Measurements from ENCODE around the gene OTOF.

Gene OTOF

GRCh38 chr2:26435106-26435505 is 42.8 kb downstream of the OTOF start:
- DNase-seq (ENCODE audit: low spot score in 2 of 2), result no peak
- no peak for ATAC-seq
- Mint-ChIP-seq H3K27ac (no peak overlapping the region), H3K4me3 (no peak overlapping the region), H3K9me3 (no peaks in the 10 kb centered on the region), H3K4me1 (no peaks in the 10 kb centered on the region), H3K36me3 (no peaks in the 10 kb centered on the region)

GRCh38 chr2:26432859-26433258 is 45.1 kb downstream of the OTOF start:
- ATAC-seq (no peak), DNase-seq (ENCODE audit: low spot score in 2 of 2) (no peak)
- Mint-ChIP-seq H3K4me3 (no peak overlapping the region), H3K27ac (no peak overlapping the region), H3K36me3 (no peaks in the 10 kb centered on the region), H3K9me3 (no peaks in the 10 kb centered on the region), H3K4me1 (no peaks in the 10 kb centered on the region)

DNA sequence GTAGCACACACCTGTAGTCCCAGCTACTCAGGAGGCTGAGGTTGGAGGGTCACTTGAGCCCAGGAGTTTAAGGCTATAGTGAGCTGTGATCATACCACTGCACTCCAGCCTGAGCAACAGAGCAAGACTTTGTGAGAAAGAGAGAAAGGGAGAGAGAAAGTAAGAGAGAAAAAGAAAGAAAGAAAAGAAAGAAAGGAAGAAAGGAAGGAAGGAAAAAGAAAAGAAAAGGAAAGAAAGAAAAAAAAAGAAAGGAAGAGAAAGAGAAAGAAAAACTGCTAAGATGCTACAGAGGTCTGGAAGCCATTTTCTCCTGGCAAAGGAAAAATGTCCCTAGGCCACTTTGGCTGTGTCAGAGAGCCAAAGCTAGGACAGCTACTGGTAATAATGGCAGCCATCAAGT is 45.6 kb downstream of the OTOF start:
- ATAC-seq (no peak), DNase-seq (ENCODE audit: low spot score in 2 of 2) (no peak)
- H3K27ac Mint-ChIP-seq, result no peak overlapping the region
- H3K4me3 Mint-ChIP-seq, result no peak overlapping the region
- no peaks in the 10 kb centered on the region for H3K9me3 Mint-ChIP-seq
- H3K36me3 Mint-ChIP-seq, result no peaks in the 10 kb centered on the region
- no peaks in the 10 kb centered on the region for H3K4me1 Mint-ChIP-seq

- H3K4me1 Mint-ChIP-seq, result no peaks in the 10 kb centered on the region
- DNase-seq (ENCODE audit: low spot score in 2 of 2), result no peak
- H3K9me3 Mint-ChIP-seq, result no peaks in the 10 kb centered on the region
- H3K4me3 Mint-ChIP-seq, result no peak overlapping the region
- ATAC-seq, result no peak
- no peak overlapping the region for H3K27ac Mint-ChIP-seq
- no peaks in the 10 kb centered on the region for H3K36me3 Mint-ChIP-seq
Measured at GRCh38 chr2:26430826-26431225, 47.1 kb downstream of the OTOF start.

- Mint-ChIP-seq H3K4me1 (no peaks in the 10 kb centered on the region), H3K27ac (no peak overlapping the region), H3K9me3 (no peaks in the 10 kb centered on the region), H3K36me3 (no peaks in the 10 kb centered on the region), H3K4me3 (no peak overlapping the region)
- ATAC-seq (no peak), DNase-seq (ENCODE audit: low spot score in 2 of 2) (no peak)
Measured at GRCh38 chr2:26429779-26430578, 47.9 kb downstream of the OTOF start.

GRCh38 chr2:26428846-26429245 is 49.1 kb downstream of the OTOF start:
- H3K9me3 Mint-ChIP-seq, result no peaks in the 10 kb centered on the region
- ATAC-seq (no peak), DNase-seq (ENCODE audit: low spot score in 2 of 2) (no peak)
- no peak overlapping the region for H3K27ac Mint-ChIP-seq
- H3K4me3 Mint-ChIP-seq, result no peak overlapping the region
- no peaks in the 10 kb centered on the region for H3K4me1 Mint-ChIP-seq
- H3K36me3 Mint-ChIP-seq, result no peaks in the 10 kb centered on the region

DNA sequence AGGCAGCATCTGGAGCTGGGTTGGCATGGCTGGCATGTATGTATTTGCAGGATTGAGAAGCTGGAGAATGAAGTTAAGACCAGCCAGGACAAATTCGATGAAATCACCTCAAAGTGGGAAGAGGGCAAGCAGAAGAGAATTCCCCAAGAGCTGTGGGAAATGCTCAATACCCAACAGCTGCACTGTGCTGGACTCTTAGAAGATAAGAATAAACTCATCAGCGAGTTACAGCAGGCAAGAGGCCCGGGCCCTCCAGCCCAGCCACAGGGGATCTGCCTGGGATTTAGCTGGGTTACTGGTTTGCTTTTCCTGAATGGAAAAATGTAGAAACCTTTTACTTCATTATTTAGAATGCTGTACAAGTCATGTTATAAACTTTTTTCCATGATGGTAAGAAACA is 53.7 kb downstream of the OTOF start:
- no peak for ATAC-seq
- Mint-ChIP-seq H3K36me3 (no peaks in the 10 kb centered on the region), H3K4me1 (no peaks in the 10 kb centered on the region), H3K4me3 (no peak overlapping the region), H3K9me3 (no peaks in the 10 kb centered on the region), H3K27ac (no peak overlapping the region)
- no peak for DNase-seq (ENCODE audit: low spot score in 2 of 2)

DNA sequence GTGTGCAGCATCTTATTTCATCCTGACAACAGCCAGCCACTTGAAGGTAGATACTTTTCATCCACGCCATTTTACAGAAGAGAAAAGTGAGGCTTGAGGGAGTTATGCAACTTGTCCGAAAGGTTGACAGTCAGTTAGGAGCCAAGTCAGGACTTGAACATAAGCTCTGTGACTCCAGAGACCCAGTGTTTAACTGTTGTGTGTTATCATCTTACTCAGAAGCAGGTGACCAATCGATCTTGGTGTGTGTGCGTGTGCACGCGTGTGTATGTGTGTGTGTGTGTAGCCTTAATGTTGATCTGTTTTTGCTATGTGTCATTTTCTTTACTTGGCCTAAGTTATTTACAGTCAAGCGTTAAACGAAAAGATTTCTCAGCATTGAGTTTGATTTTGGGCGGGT is 54.2 kb downstream of the OTOF start:
- Mint-ChIP-seq H3K36me3 (no peaks in the 10 kb centered on the region), H3K27ac (no peak overlapping the region), H3K4me1 (no peaks in the 10 kb centered on the region), H3K4me3 (no peak overlapping the region), H3K9me3 (no peaks in the 10 kb centered on the region)
- ATAC-seq (no peak), DNase-seq (ENCODE audit: low spot score in 2 of 2) (no peak)

DNA sequence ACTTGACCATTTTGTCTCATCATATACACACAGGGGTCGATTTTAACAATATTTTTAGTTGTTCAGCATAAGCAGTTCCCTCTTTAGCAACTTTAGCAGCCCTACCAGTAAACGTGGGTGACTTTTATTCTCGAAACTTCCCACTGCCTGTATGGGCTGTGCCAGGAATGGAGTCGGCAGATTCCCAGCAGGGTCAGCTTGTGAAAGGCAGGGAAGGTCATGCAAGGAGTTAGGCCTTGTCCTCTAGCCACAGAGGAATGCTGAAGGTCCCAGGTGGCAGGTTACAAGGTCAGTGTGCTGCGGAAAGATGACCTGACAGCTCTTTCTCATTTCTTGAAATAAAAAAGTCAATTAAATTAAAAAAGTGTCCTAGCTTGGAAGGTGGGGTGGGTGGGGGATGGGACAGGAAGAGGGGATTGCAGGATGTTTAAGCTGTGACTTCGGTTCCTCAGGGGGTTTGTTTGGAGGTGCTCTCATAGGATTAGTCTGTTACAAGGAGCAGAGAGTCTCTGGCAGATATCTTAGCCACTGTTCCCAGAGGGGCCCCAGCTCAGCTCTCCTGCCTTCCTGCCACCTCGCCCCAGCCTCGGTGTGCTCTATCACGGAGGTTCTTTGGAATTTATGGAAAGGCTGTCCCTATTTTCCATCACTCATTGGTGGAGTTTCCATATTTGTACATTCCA is 54.8 kb downstream of the OTOF start:
- H3K9me3 Mint-ChIP-seq, result no peaks in the 10 kb centered on the region
- no peak overlapping the region for H3K27ac Mint-ChIP-seq
- DNase-seq (ENCODE audit: low spot score in 2 of 2) (no peak), ATAC-seq (no peak)
- H3K4me3 Mint-ChIP-seq, result no peak overlapping the region
- no peaks in the 10 kb centered on the region for H3K4me1 Mint-ChIP-seq
- H3K36me3 Mint-ChIP-seq, result no peaks in the 10 kb centered on the region

DNA sequence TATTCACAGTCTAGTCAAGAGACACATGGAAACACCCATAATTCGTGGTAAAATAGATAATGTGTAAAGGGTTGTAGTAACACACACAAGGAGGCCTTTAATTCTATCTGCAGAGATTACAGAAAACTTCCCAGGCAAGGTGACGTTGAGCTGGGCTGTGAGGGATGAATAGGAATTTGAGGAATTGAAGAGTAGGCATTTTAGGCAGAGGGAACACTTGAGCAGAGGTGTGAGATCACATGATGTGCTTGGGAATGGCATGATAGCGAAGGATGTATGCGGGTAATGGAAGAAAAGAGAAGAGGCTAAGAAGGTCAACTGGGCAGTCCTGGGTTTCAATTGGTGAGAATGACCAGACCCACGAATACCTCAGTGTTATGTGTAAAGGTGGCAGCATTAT is 56.0 kb downstream of the OTOF start:
- Mint-ChIP-seq H3K36me3 (no peaks in the 10 kb centered on the region), H3K9me3 (no peaks in the 10 kb centered on the region), H3K4me1 (no peaks in the 10 kb centered on the region), H3K27ac (no peak overlapping the region), H3K4me3 (no peak overlapping the region)
- ATAC-seq (no peak), DNase-seq (ENCODE audit: low spot score in 2 of 2) (no peak)

DNA sequence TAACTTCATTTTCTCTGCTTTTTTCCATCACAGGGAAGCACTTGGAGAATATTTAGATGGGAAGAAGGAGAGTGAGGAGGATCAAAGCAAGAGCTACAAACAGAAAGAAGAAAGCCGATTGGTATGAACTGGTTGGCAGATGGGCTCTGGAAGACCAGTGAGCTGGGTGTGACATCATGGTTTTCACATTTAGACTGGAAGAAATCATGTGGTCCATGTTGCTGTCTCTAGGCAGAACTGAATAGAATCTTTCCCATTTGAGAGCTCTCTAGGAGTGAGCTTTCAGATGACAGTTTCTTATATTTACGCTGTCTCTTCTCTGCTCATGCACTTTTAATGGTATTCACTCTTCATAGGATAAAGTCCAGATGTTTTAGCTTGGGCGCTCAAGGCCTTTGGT is 63.6 kb downstream of the OTOF start:
- no peaks in the 10 kb centered on the region for H3K36me3 Mint-ChIP-seq
- no peak overlapping the region for H3K4me3 Mint-ChIP-seq
- H3K4me1 Mint-ChIP-seq, result peaks cover 9% of the 10 kb centered on the region
- H3K27ac Mint-ChIP-seq, result no peak overlapping the region
- no peaks in the 10 kb centered on the region for H3K9me3 Mint-ChIP-seq
- ATAC-seq (no peak), DNase-seq (ENCODE audit: low spot score in 2 of 2) (no peak)

DNA sequence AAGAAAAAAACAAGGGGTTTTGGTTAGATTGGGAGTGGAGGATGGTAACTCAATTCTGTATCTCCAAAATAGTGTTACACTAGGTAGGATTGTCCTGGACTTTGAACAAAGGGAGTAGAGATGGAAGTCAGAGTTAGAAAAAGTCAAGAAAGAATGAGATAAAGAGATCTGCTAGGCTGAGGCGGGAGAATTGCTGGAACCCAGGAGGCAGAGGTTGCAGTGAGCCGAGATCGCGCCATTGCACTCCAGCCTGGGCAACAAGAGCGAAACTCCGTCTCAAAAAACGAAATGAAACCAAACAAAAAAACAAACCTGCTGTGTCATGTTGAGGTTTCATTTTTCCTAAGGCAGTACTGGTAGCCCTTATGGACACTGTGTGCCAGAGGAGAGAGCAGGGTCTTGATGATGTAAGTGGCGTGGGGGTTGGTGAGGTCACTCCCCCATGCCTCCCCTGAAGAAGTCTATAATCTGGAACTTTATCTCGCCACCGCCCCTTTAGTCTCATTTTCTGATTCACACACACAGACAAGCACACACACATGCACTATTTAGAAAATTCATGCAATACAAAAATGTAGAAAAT is 65.7 kb downstream of the OTOF start:
- ATAC-seq (peak; percentile 78), DNase-seq (ENCODE audit: low spot score in 2 of 2) (no peak)
- no peaks in the 10 kb centered on the region for H3K9me3 Mint-ChIP-seq
- peak overlapping the region; percentile 30 for H3K4me3 Mint-ChIP-seq
- no peaks in the 10 kb centered on the region for H3K36me3 Mint-ChIP-seq
- peak overlapping the region; percentile 2 for H3K27ac Mint-ChIP-seq
- peaks cover 9% of the 10 kb centered on the region for H3K4me1 Mint-ChIP-seq

DNA sequence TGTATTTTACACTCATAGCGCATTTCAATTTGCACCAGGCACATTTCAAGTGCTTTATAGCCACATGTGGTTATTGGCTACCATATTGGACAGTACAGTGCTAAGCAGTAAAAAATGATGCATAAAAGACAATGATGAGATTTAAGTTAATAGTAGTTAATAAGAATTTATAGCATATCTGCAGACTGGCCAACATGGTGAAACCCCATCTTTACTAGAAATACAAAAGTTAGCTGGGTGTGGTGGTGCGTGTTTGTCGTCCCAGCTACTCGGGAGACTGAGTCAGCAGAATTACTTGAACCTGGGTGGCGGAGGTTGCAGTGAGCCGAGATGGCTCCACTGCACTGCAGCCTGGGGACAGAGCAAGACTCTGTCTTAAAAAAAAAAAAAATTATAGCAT is 66.5 kb downstream of the OTOF start:
- Mint-ChIP-seq H3K27ac (peak overlapping the region; percentile 2), H3K4me1 (peaks cover 9% of the 10 kb centered on the region), H3K9me3 (no peaks in the 10 kb centered on the region), H3K36me3 (no peaks in the 10 kb centered on the region), H3K4me3 (peak overlapping the region; percentile 30)
- no peak for DNase-seq (ENCODE audit: low spot score in 2 of 2)
- no peak for ATAC-seq

DNA sequence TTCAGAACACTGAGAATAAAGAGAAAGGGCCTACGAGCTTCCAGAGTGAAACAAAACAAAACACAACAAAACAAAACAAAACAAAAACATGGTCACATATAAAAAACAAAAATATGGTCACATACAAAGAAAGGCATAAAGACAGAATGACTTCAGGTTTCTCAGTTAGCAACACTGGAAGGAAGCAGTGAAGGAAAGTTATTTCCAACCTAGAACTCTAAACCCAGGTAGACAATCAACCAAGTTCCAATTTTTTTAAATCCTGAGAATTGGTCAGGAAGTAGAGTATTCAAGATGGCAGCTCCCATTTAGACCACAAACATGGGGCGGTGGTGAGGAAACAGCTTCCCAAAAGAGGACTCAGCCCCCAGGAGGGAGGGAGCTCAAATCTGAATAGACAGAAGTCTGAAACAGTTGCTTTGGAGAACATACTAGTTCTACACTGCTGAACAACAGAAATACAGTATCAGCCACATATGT is 67.1 kb downstream of the OTOF start:
- Mint-ChIP-seq H3K9me3 (no peaks in the 10 kb centered on the region), H3K36me3 (no peaks in the 10 kb centered on the region), H3K27ac (no peak overlapping the region), H3K4me3 (no peak overlapping the region), H3K4me1 (peaks cover 9% of the 10 kb centered on the region)
- ATAC-seq, result no peak
- DNase-seq (ENCODE audit: low spot score in 2 of 2), result no peak

GRCh38 chr2:26409785-26410184 is 68.1 kb downstream of the OTOF start:
- Mint-ChIP-seq H3K36me3 (no peaks in the 10 kb centered on the region), H3K4me3 (no peak overlapping the region), H3K4me1 (peaks cover 9% of the 10 kb centered on the region), H3K9me3 (no peaks in the 10 kb centered on the region), H3K27ac (no peak overlapping the region)
- no peak for DNase-seq (ENCODE audit: low spot score in 2 of 2)
- ATAC-seq, result no peak

GRCh38 chr2:26407526-26407925 is 70.4 kb downstream of the OTOF start:
- Mint-ChIP-seq H3K36me3 (no peaks in the 10 kb centered on the region), H3K27ac (no peak overlapping the region), H3K4me3 (no peak overlapping the region), H3K9me3 (no peaks in the 10 kb centered on the region), H3K4me1 (peaks cover 9% of the 10 kb centered on the region)
- DNase-seq (ENCODE audit: low spot score in 2 of 2) (no peak), ATAC-seq (no peak)

Measured in stimulated activated effector memory CD8-positive, alpha-beta T cell treated with anti-CD3 and anti-CD28 coated beads, Interleukin-12 subunit alpha, Interleukin-12 subunit beta, amount 100 ng/mL, for 72 hours (primary cell).